ENCODE data around the gene CXXC5.

DNA sequence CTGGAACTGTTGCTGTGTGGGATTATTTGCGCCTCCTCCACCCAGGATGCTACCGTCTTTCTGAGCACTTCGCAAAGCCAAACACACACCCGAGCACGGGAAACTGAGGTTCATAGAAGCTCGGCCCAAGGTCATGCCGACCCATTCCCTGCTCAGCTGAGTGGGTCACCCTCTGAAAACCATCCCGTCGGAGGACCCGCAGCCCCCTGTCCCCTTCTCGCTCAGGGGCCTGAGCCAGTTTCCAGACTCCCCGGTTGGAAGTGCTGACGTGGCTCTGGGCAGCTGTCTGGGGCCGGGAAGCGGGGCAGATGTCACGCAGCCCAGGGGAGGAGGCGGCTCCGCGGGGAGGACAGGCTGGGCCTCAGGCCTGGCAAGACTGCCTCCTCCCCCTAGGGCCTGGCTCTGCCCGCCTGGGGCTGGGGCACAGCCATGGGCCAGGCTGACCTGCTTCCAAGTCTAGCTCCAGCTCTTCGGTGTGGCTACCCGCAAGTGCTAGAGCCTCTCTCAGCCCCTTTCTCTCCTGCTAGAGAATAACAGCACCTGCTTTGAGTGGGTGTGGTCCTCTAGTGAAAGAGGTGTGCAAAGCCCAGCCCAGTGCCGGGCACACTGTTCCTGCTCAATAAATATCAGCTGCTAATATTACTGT, 9.9 kb upstream of the CXXC5 start:
- TF ChIP-seq, protein P1, sequence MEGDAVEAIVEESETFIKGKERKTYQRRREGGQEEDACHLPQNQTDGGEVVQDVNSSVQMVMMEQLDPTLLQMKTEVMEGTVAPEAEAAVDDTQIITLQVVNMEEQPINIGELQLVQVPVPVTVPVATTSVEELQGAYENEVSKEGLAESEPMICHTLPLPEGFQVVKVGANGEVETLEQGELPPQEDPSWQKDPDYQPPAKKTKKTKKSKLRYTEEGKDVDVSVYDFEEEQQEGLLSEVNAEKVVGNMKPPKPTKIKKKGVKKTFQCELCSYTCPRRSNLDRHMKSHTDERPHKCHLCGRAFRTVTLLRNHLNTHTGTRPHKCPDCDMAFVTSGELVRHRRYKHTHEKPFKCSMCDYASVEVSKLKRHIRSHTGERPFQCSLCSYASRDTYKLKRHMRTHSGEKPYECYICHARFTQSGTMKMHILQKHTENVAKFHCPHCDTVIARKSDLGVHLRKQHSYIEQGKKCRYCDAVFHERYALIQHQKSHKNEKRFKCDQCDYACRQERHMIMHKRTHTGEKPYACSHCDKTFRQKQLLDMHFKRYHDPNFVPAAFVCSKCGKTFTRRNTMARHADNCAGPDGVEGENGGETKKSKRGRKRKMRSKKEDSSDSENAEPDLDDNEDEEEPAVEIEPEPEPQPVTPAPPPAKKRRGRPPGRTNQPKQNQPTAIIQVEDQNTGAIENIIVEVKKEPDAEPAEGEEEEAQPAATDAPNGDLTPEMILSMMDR (conservative IDR thresholded peaks at IDR 0.05; ENCODE audit: low read length) = no peak
- TF ChIP-seq EZH2phosphoT487 (IDR thresholded peaks at IDR 0.05; ENCODE audit: borderline replicate concordance, low read depth, low read length) = no peak
